ENCODE data around the gene ACVRL1.

DNA sequence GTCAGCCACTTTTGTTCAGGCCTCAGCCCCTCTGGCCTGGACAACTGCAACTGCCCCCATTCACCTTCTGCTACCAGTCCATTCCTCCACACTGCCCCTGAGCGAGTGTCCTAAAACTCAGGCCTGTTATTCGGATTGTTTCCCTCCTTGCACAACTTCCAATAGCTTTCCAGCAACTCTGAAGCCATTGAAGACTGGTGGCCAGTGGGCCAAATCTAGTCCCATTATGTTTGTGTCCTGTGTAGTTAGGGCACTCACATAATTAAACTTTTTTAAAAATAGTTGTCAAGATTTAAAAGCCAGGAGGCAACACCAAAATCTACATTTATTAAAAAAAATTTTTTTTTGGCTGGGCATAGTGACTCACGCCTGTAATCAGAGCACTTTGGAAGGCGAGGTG lies 41.0 kb upstream of the ACVRL1 start:
- TF ChIP-seq, protein P1, sequence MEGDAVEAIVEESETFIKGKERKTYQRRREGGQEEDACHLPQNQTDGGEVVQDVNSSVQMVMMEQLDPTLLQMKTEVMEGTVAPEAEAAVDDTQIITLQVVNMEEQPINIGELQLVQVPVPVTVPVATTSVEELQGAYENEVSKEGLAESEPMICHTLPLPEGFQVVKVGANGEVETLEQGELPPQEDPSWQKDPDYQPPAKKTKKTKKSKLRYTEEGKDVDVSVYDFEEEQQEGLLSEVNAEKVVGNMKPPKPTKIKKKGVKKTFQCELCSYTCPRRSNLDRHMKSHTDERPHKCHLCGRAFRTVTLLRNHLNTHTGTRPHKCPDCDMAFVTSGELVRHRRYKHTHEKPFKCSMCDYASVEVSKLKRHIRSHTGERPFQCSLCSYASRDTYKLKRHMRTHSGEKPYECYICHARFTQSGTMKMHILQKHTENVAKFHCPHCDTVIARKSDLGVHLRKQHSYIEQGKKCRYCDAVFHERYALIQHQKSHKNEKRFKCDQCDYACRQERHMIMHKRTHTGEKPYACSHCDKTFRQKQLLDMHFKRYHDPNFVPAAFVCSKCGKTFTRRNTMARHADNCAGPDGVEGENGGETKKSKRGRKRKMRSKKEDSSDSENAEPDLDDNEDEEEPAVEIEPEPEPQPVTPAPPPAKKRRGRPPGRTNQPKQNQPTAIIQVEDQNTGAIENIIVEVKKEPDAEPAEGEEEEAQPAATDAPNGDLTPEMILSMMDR (IDR thresholded peaks at IDR 0.05): no peak
- TF ChIP-seq EP300 (IDR thresholded peaks at IDR 0.05): no peak
